Prostate gland (tissue), 2 donors: ENCODE data around the gene IL11. TPM values are rescaled to one million over a fixed set of nuclear protein-coding genes. Genes with fewer than 3 reads are reported as not detected.

Experiments used
- DNase-seq: peaks from one replicate; pipeline ENCODE4 v3.0.0-alpha.2; 2019; ENCODE audit warnings: low spot score
- H3K27ac ChIP-seq, 2 donors: fragments of 200-600 bp; sonication (generic); 2 replicates each; pipeline ENCODE4 v1.5.1; 2017 to 2019
- H3K27me3 ChIP-seq: fragments of 200-600 bp; sonication (generic); replicated peaks from 2 replicates; pipeline ENCODE4 v1.5.1; 2019; ENCODE audit not compliant: insufficient read depth
- H3K36me3 ChIP-seq, 2 donors: fragments of 200-600 bp; sonication (generic); 1 replicate in 1 of 2; 2 replicates in 1 of 2; pipeline versions ENCODE4 v1.5.1 to v1.8.1; 2017 to 2019
- H3K4me1 ChIP-seq: fragments of 200-600 bp; sonication (generic); replicated peaks from 2 replicates; pipeline ENCODE4 v1.5.1; 2019
- H3K4me3 ChIP-seq, 2 donors: fragments of 200-600 bp; sonication (generic); 2 replicates each; pipeline ENCODE4 v1.5.1; 2017 to 2019
- H3K9me3 ChIP-seq: fragments of 200-600 bp; sonication (generic); 2 replicates; pipeline ENCODE4 v1.5.1; 2017
- CTCF ChIP-seq, 4 experiments: fragments of 200-600 bp in 2 of 4; fragments of 450-650 bp in 2 of 4; sonication (generic) in 2 of 4; IDR thresholded peaks; 1 replicate in 3 of 4; 2 replicates in 1 of 4; pipeline ENCODE4 v1.5.1; 2016 to 2019; ENCODE audit warnings: antibody characterized with exemption in 4 of 4, mild to moderate bottlenecking in 2 of 4, moderate library complexity in 2 of 4
- POLR2A ChIP-seq: fragments of 450-650 bp; IDR thresholded peaks from one replicate; pipeline ENCODE4 v1.6.1; 2016; ENCODE audit warnings: antibody characterized with exemption, mild to moderate bottlenecking
- POLR2AphosphoS5 ChIP-seq: sonication (generic); formaldehyde crosslinking; IDR thresholded peaks from one replicate; pipeline ENCODE4 v1.6.1; 2017; ENCODE audit warnings: antibody characterized with exemption
- WGBS: methylation state at CpG from one replicate; pipeline ENCODE4 v1.1.5; 2018; 5-methylcytosine and 5-hydroxymethylcytosine counted together
- intact Hi-C: fragments of 100-400 bp; cut with DNase I; formaldehyde crosslinking; loops from one replicate; pipeline ENCODE4 v1.14.2; 2022
- total RNA-seq, 2 donors: library from RNA; depleted of rRNA; stranded (reverse); fragments of >200 nt; gene quantifications; one replicate each; pipeline ENCODE4 v1.1.0, GENCODE V29; 2016

Gene IL11
- total RNA-seq, 2 donors from 2014 or later = 2.0 TPM; not detected in 1

GRCh38 chr19:55391191-55391670, 21.0 kb upstream of the IL11 start:
- no peak for DNase-seq
- H3K27me3 ChIP-seq = no peaks in the 10 kb centered on the region
- peaks cover 20% of the 10 kb centered on the region for H3K4me1 ChIP-seq
- no peak overlapping the region for H3K27ac ChIP-seq
- intact Hi-C loops = no loop called here
- no peak for TF ChIP-seq POLR2AphosphoS5
- TF ChIP-seq CTCF (IDR thresholded peaks at IDR 0.05) = no peak
- no peak for TF ChIP-seq POLR2A
- H3K9me3 ChIP-seq = no peaks in the 10 kb centered on the region
- peaks cover 0 to 5% of the 10 kb centered on the region in 2 donors for H3K36me3 ChIP-seq
- 75% methylated on average over 11 of the region's 12 CpGs for WGBS
- H3K4me3 ChIP-seq = no peak overlapping the region

- no peak for TF ChIP-seq POLR2AphosphoS5
- no peak for TF ChIP-seq POLR2A
- no peak for TF ChIP-seq CTCF (IDR thresholded peaks at IDR 0.05)
- DNase-seq = no peak
- intact Hi-C loops = no loop called here
- Histone ChIP-seq H3K27ac (no peak overlapping the region), H3K36me3 (peaks cover 0 to 5% of the 10 kb centered on the region in 2 donors), H3K27me3 (no peaks in the 10 kb centered on the region), H3K4me3 (no peak overlapping the region), H3K4me1 (peaks cover 20% of the 10 kb centered on the region), H3K9me3 (no peaks in the 10 kb centered on the region)
- 69% methylated on average over 7 of the region's 7 CpGs for WGBS
Observed at GRCh38 chr19:55390461-55390880, 20.2 kb upstream of the IL11 start.

- 77% methylated on average over 21 of the region's 21 CpGs for WGBS
- Histone ChIP-seq H3K4me1 (peaks cover 25% of the 10 kb centered on the region), H3K9me3 (no peaks in the 10 kb centered on the region), H3K4me3 (no peak overlapping the region), H3K27ac (no peak overlapping the region), H3K27me3 (no peaks in the 10 kb centered on the region), H3K36me3 (peaks cover 0 to 5% of the 10 kb centered on the region in 2 donors)
- TF ChIP-seq POLR2A (no peak), POLR2AphosphoS5 (no peak), CTCF (IDR thresholded peaks at IDR 0.05) (no peak)
- intact Hi-C loops = loop anchor here (5.0 kb wide), 2 partner anchors 47 to 87 kb away; no protein-coding TSS in a partner anchor
- DNase-seq = no peak
Observed at GRCh38 chr19:55389386-55390317, 19.4 kb upstream of the IL11 start.

- TF ChIP-seq CTCF (IDR thresholded peaks at IDR 0.05) (no peak), POLR2AphosphoS5 (no peak), POLR2A (no peak)
- Histone ChIP-seq H3K27me3 (no peaks in the 10 kb centered on the region), H3K27ac (no peak overlapping the region), H3K4me1 (peaks cover 30% of the 10 kb centered on the region), H3K9me3 (no peaks in the 10 kb centered on the region), H3K36me3 (peaks cover 0 to 5% of the 10 kb centered on the region in 2 donors), H3K4me3 (peak overlapping the region; percentile 17 to 74)
- WGBS = 68% methylated on average over 24 of the region's 24 CpGs
- intact Hi-C loops = loop anchor here (5.0 kb wide), 2 partner anchors 46 to 86 kb away; no protein-coding TSS in a partner anchor
- DNase-seq = no peak
Observed at GRCh38 chr19:55387736-55388497, 17.7 kb upstream of the IL11 start.
